Kidney glomerular epithelial cell (primary cell): ENCODE results near the gene SLC35F2.
A peak's percentile ranks its signal among the peaks of the same experiment; 100 is the strongest.
"Not testable (repeated sequence)": the region's sequence is repeated elsewhere in the genome, so short reads cannot be mapped to it uniquely, and the experiment has no call there.

ENCODE experiments used
- DNase-seq: peaks from one replicate; lab custom pipeline; 2025; lab: John Stamatoyannopoulos, UW

SLC35F2 gene

GRCh38 chr11:107842412-107843100 lies 16.0 kb downstream of the SLC35F2 start:
- DNase-seq, result no peak

GRCh38 chr11:107840129-107840484 lies 18.5 kb downstream of the SLC35F2 start:
- peak; percentile 71 for DNase-seq

GRCh38 chr11:107836851-107837250 lies 21.7 kb downstream of the SLC35F2 start:
- DNase-seq, result no peak

- no peak for DNase-seq
These were observed 23.6 kb downstream of the SLC35F2 start for GRCh38 chr11:107834995-107835394.

- DNase-seq, result not testable (repeated sequence)
These were observed 24.7 kb downstream of the SLC35F2 start for GRCh38 chr11:107833926-107834325.

GRCh38 chr11:107830915-107831540 lies 27.6 kb downstream of the SLC35F2 start:
- no peak for DNase-seq

GRCh38 chr11:107827041-107827440 lies 31.5 kb downstream of the SLC35F2 start:
- DNase-seq, result no peak

- no peak for DNase-seq
These were observed 32.7 kb downstream of the SLC35F2 start for GRCh38 chr11:107825875-107826274.

GRCh38 chr11:107824668-107825369 lies 33.8 kb downstream of the SLC35F2 start:
- DNase-seq, result no peak

- no peak for DNase-seq
These were observed 37.2 kb downstream of the SLC35F2 start for GRCh38 chr11:107821199-107821927.

GRCh38 chr11:107819361-107820014 lies 39.1 kb downstream of the SLC35F2 start:
- DNase-seq, result peak; percentile 43

- DNase-seq, result no peak
These were observed 40.1 kb downstream of the SLC35F2 start for GRCh38 chr11:107818491-107818890.

GRCh38 chr11:107816028-107816427 lies 42.6 kb downstream of the SLC35F2 start:
- DNase-seq, result no peak

- DNase-seq, result no peak
These were observed 47.7 kb downstream of the SLC35F2 start for GRCh38 chr11:107810875-107811274.

GRCh38 chr11:107808521-107808920 lies 50.1 kb downstream of the SLC35F2 start:
- DNase-seq, result no peak

GRCh38 chr11:107804971-107805370 lies 53.6 kb downstream of the SLC35F2 start:
- no peak for DNase-seq

GRCh38 chr11:107804211-107804610 lies 54.4 kb downstream of the SLC35F2 start:
- no peak for DNase-seq

- DNase-seq, result peak; percentile 48
These were observed 56.9 kb downstream of the SLC35F2 start for GRCh38 chr11:107801641-107802040.

- DNase-seq, result peak; percentile 29
These were observed 59.2 kb downstream of the SLC35F2 start for GRCh38 chr11:107799218-107799859.

GRCh38 chr11:107792049-107792443 lies 66.5 kb downstream of the SLC35F2 start:
- no peak for DNase-seq

- DNase-seq, result no peak
These were observed 67.1 kb downstream of the SLC35F2 start for GRCh38 chr11:107791343-107792048.
